ENCODE results near the gene WNK1.
"Not testable (repeated sequence)": the region's sequence is repeated elsewhere in the genome, so short reads cannot be mapped to it uniquely, and the experiment has no call there.

Gene WNK1

GRCh38 chr12:768434-768833, 16.1 kb downstream of the WNK1 start:
- H3K9me3 ChIP-seq (ENCODE audit: insufficient read depth, low read length), result no peaks in the 10 kb centered on the region
- H3K27me3 ChIP-seq (ENCODE audit: low read depth, low read length), result no peaks in the 10 kb centered on the region
- H3K9ac ChIP-seq (ENCODE audit: low read length), result no peak overlapping the region
- TF ChIP-seq EZH2phosphoT487 (IDR thresholded peaks at IDR 0.05; ENCODE audit: low read depth) (no peak), CTCF (IDR thresholded peaks at IDR 0.05; ENCODE audit: low read depth, low read length) (no peak)
- H3K4me1 ChIP-seq (ENCODE audit: low read length), result peaks cover 8% of the 10 kb centered on the region; the same call in 1 of the 2 replicates
- H3K27ac ChIP-seq (ENCODE audit: low read length), result no peak overlapping the region
- H3K4me2 ChIP-seq (ENCODE audit: low read length), result no peak overlapping the region
- peaks cover 15% of the 10 kb centered on the region for H3K36me3 ChIP-seq (replicated peaks; ENCODE audit: low read depth, low read length)
- H2AFZ ChIP-seq (ENCODE audit: low read depth, low read length), result no peak overlapping the region
- H4K20me1 ChIP-seq (ENCODE audit: insufficient read depth, low read length), result peaks cover 83% of the 10 kb centered on the region
- no peak overlapping the region for H3K4me3 ChIP-seq (ENCODE audit: low read length)
- H3K79me2 ChIP-seq (ENCODE audit: low read length), result peaks cover 100% of the 10 kb centered on the region

- Histone ChIP-seq H3K9me3 (ENCODE audit: insufficient read depth, low read length) (no peaks in the 10 kb centered on the region), H2AFZ (ENCODE audit: low read depth, low read length) (no peak overlapping the region), H3K27ac (ENCODE audit: low read length) (no peak overlapping the region), H4K20me1 (ENCODE audit: insufficient read depth, low read length) (peaks cover 87% of the 10 kb centered on the region), H3K9ac (ENCODE audit: low read length) (no peak overlapping the region), H3K4me3 (ENCODE audit: low read length) (no peak overlapping the region), H3K79me2 (ENCODE audit: low read length) (peaks cover 100% of the 10 kb centered on the region), H3K4me2 (ENCODE audit: low read length) (no peak overlapping the region), H3K36me3 (replicated peaks; ENCODE audit: low read depth, low read length) (peaks cover 16% of the 10 kb centered on the region), H3K4me1 (ENCODE audit: low read length) (peaks cover 8% of the 10 kb centered on the region; the same call in 1 of the 2 replicates), H3K27me3 (ENCODE audit: low read depth, low read length) (no peaks in the 10 kb centered on the region)
- TF ChIP-seq CTCF (IDR thresholded peaks at IDR 0.05; ENCODE audit: low read depth, low read length) (no peak), EZH2phosphoT487 (IDR thresholded peaks at IDR 0.05; ENCODE audit: low read depth) (no peak)
Measured at GRCh38 chr12:770479-770878, 18.1 kb downstream of the WNK1 start.

- Histone ChIP-seq H3K36me3 (replicated peaks; ENCODE audit: low read depth, low read length) (peaks cover 17% of the 10 kb centered on the region), H3K4me1 (ENCODE audit: low read length) (peaks cover 8% of the 10 kb centered on the region; the same call in 1 of the 2 replicates), H3K4me2 (ENCODE audit: low read length) (no peak overlapping the region), H3K27me3 (ENCODE audit: low read depth, low read length) (no peaks in the 10 kb centered on the region), H3K9me3 (ENCODE audit: insufficient read depth, low read length) (no peaks in the 10 kb centered on the region), H3K27ac (ENCODE audit: low read length) (no peak overlapping the region), H4K20me1 (ENCODE audit: insufficient read depth, low read length) (peaks cover 95% of the 10 kb centered on the region), H3K9ac (ENCODE audit: low read length) (no peak overlapping the region), H3K4me3 (ENCODE audit: low read length) (no peak overlapping the region), H2AFZ (ENCODE audit: low read depth, low read length) (no peak overlapping the region), H3K79me2 (ENCODE audit: low read length) (peaks cover 100% of the 10 kb centered on the region)
- no peak for TF ChIP-seq CTCF (IDR thresholded peaks at IDR 0.05; ENCODE audit: low read depth, low read length)
- no peak for TF ChIP-seq EZH2phosphoT487 (IDR thresholded peaks at IDR 0.05; ENCODE audit: low read depth)
Measured at GRCh38 chr12:772056-772697, 19.8 kb downstream of the WNK1 start.

- Histone ChIP-seq H3K9ac (ENCODE audit: low read length) (no peak overlapping the region), H3K79me2 (ENCODE audit: low read length) (peaks cover 100% of the 10 kb centered on the region), H3K9me3 (ENCODE audit: insufficient read depth, low read length) (no peaks in the 10 kb centered on the region), H3K27ac (ENCODE audit: low read length) (no peak overlapping the region), H3K4me3 (ENCODE audit: low read length) (no peak overlapping the region), H3K36me3 (replicated peaks; ENCODE audit: low read depth, low read length) (peaks cover 12% of the 10 kb centered on the region), H3K4me1 (ENCODE audit: low read length) (peaks cover 10% of the 10 kb centered on the region), H4K20me1 (ENCODE audit: insufficient read depth, low read length) (peaks cover 93% of the 10 kb centered on the region), H3K27me3 (ENCODE audit: low read depth, low read length) (no peaks in the 10 kb centered on the region), H2AFZ (ENCODE audit: low read depth, low read length) (no peak overlapping the region), H3K4me2 (ENCODE audit: low read length) (no peak overlapping the region)
- TF ChIP-seq CTCF (IDR thresholded peaks at IDR 0.05; ENCODE audit: low read depth, low read length) (no peak), EZH2phosphoT487 (IDR thresholded peaks at IDR 0.05; ENCODE audit: low read depth) (no peak)
Measured at GRCh38 chr12:774051-774614, 21.8 kb downstream of the WNK1 start.

- H3K27ac ChIP-seq (ENCODE audit: low read length); H3K4me3 ChIP-seq (ENCODE audit: low read length); H3K9me3 ChIP-seq (ENCODE audit: insufficient read depth, low read length); H3K4me2 ChIP-seq (ENCODE audit: low read length); H2AFZ ChIP-seq (ENCODE audit: low read depth, low read length); H3K9ac ChIP-seq (ENCODE audit: low read length); H3K27me3 ChIP-seq (ENCODE audit: low read depth, low read length): not testable (repeated sequence)
- peaks cover 94% of the 10 kb centered on the region for H4K20me1 ChIP-seq (ENCODE audit: insufficient read depth, low read length)
- peaks cover 19% of the 10 kb centered on the region for H3K4me1 ChIP-seq (ENCODE audit: low read length)
- peaks cover 100% of the 10 kb centered on the region for H3K79me2 ChIP-seq (ENCODE audit: low read length)
- H3K36me3 ChIP-seq (replicated peaks; ENCODE audit: low read depth, low read length), result peaks cover 12% of the 10 kb centered on the region
Measured at GRCh38 chr12:775973-776771, 23.8 kb downstream of the WNK1 start.
